Karpas-422 (cell line): ENCODE results near the gene ADORA1. TPM values are rescaled to one million over a fixed set of nuclear protein-coding genes. Genes with fewer than 3 reads are reported as not detected.
A peak's percentile ranks its signal among the peaks of the same experiment; 100 is the strongest.

ENCODE experiments used
- DNase-seq: peaks from one replicate; pipeline ENCODE4 v3.0.0-alpha.2; 2015
- H2AFZ ChIP-seq: fragments of 200-600 bp; sonication (generic); 2 replicates; pipeline ENCODE4 v1.6.1; 2014; ENCODE audit warnings: antibody characterized with exemption, low read length, mixed read lengths
- H3K27ac ChIP-seq: fragments of 200-600 bp; sonication (generic); 2 replicates; pipeline ENCODE4 v1.5.1; 2014; ENCODE audit warnings: mild to moderate bottlenecking, low read length, moderate library complexity
- H3K27me3 ChIP-seq: fragments of 200-600 bp; sonication (generic); 2 replicates; pipeline ENCODE4 v1.6.1; 2014; ENCODE audit warnings: low read length, mixed read lengths
- H3K36me3 ChIP-seq: fragments of 200-600 bp; sonication (generic); 2 replicates; pipeline ENCODE4 v1.6.1; 2014; ENCODE audit warnings: low read length, mixed read lengths; ENCODE audit not compliant: insufficient read depth
- H3K4me1 ChIP-seq: fragments of 200-600 bp; sonication (generic); 2 replicates; pipeline ENCODE4 v1.6.1; 2014; ENCODE audit warnings: mild to moderate bottlenecking, low read length, mixed read lengths
- H3K4me2 ChIP-seq: fragments of 200-600 bp; sonication (generic); 2 replicates; pipeline ENCODE4 v1.6.1; 2014; ENCODE audit warnings: low read length, low read depth, mild to moderate bottlenecking; ENCODE audit not compliant: poor library complexity, severe bottlenecking
- H3K4me3 ChIP-seq: fragments of 200-600 bp; sonication (generic); 2 replicates; pipeline ENCODE4 v1.5.1; 2014; ENCODE audit warnings: mild to moderate bottlenecking, antibody characterized with exemption, low read length, mixed read lengths
- H3K79me2 ChIP-seq: fragments of 200-600 bp; sonication (generic); 2 replicates; pipeline ENCODE4 v1.6.1; 2014; ENCODE audit warnings: mild to moderate bottlenecking, low read length, mixed read lengths
- H3K9ac ChIP-seq: fragments of 200-600 bp; sonication (generic); 2 replicates; pipeline ENCODE4 v1.6.0; 2014; ENCODE audit warnings: low read length
- H3K9me2 ChIP-seq: fragments of 200-600 bp; sonication (generic), shearing (Covaris generic); replicated peaks from 2 replicates; pipeline ENCODE4 v1.6.0; 2014; ENCODE audit warnings: mild to moderate bottlenecking, low read length, moderate library complexity; ENCODE audit not compliant: insufficient read depth
- H3K9me3 ChIP-seq: fragments of 300-700, 200-600 bp; sonication (generic); 2 replicates; pipeline ENCODE4 v1.6.1; 2014; ENCODE audit warnings: low read length, mixed read lengths
- H4K20me1 ChIP-seq: fragments of 200-600 bp; sonication (generic); 2 replicates; pipeline ENCODE4 v1.6.1; 2014; ENCODE audit warnings: mild to moderate bottlenecking, antibody characterized with exemption, low read length, low read depth; ENCODE audit not compliant: insufficient read depth
- total RNA-seq: library from RNA; depleted of rRNA; stranded (reverse); fragments of >200 nt; shearing (Covaris generic); gene quantifications from 2 replicates; pipeline ENCODE4 v1.2.3, GENCODE V29; 2014; ENCODE audit warnings: low replicate concordance

Gene ADORA1
- total RNA-seq, 1 experiment from 2014 or later, result not detected

GRCh38 chr1:203208181-203208580 is 80.7 kb downstream of the ADORA1 start:
- no peak overlapping the region for H3K4me3 ChIP-seq
- H3K27me3 ChIP-seq, result no peaks in the 10 kb centered on the region
- H3K9me2 ChIP-seq, result no peaks in the 10 kb centered on the region
- H3K4me1 ChIP-seq, result peaks cover 9% of the 10 kb centered on the region
- no peak overlapping the region for H2AFZ ChIP-seq
- no peaks in the 10 kb centered on the region for H3K36me3 ChIP-seq
- no peak overlapping the region for H3K4me2 ChIP-seq
- H3K9me3 ChIP-seq, result no peaks in the 10 kb centered on the region
- DNase-seq, result no peak
- no peak overlapping the region for H3K9ac ChIP-seq
- no peaks in the 10 kb centered on the region for H3K79me2 ChIP-seq
- no peaks in the 10 kb centered on the region for H4K20me1 ChIP-seq
- H3K27ac ChIP-seq, result no peak overlapping the region

- H3K9me3 ChIP-seq, result no peaks in the 10 kb centered on the region
- H3K36me3 ChIP-seq, result no peaks in the 10 kb centered on the region
- H3K4me3 ChIP-seq, result no peak overlapping the region
- H4K20me1 ChIP-seq, result no peaks in the 10 kb centered on the region
- H3K4me1 ChIP-seq, result peaks cover 17% of the 10 kb centered on the region
- no peak overlapping the region for H3K4me2 ChIP-seq
- H3K9me2 ChIP-seq, result no peaks in the 10 kb centered on the region
- H3K27me3 ChIP-seq, result no peaks in the 10 kb centered on the region
- no peak for DNase-seq
- no peak overlapping the region for H3K27ac ChIP-seq
- H2AFZ ChIP-seq, result no peak overlapping the region
- H3K79me2 ChIP-seq, result no peaks in the 10 kb centered on the region
- H3K9ac ChIP-seq, result no peak overlapping the region
Measured at GRCh38 chr1:203210350-203210749, 82.8 kb downstream of the ADORA1 start.

DNA sequence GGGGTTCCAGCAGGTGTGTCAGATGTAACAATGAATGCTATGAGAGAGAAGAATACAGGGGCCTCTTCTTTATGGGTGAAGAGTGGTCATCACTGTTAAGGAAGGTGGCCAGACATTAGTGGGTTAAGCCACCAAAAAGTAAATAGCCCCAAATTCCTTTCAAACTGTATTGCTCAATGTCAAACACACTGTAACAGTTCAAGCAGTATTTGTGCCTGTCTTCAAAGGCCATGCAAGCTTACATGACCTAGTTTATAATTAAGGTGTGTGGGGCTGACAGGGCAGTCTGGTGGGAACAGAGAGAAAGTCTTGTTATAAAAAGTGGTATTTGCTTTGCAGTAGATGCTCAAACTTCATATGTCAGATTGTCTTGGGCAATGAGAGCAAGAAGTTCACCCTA is 83.5 kb downstream of the ADORA1 start:
- H3K36me3 ChIP-seq, result no peaks in the 10 kb centered on the region
- H3K4me2 ChIP-seq, result no peak overlapping the region
- no peaks in the 10 kb centered on the region for H3K9me2 ChIP-seq
- H3K27me3 ChIP-seq, result no peaks in the 10 kb centered on the region
- no peaks in the 10 kb centered on the region for H4K20me1 ChIP-seq
- H2AFZ ChIP-seq, result no peak overlapping the region
- no peak overlapping the region for H3K27ac ChIP-seq
- DNase-seq, result no peak
- no peak overlapping the region for H3K4me3 ChIP-seq
- H3K4me1 ChIP-seq, result peaks cover 23% of the 10 kb centered on the region
- H3K9ac ChIP-seq, result no peak overlapping the region
- H3K79me2 ChIP-seq, result no peaks in the 10 kb centered on the region
- H3K9me3 ChIP-seq, result no peaks in the 10 kb centered on the region

- Histone ChIP-seq H3K27ac (no peak overlapping the region), H3K79me2 (no peaks in the 10 kb centered on the region), H3K9me2 (no peaks in the 10 kb centered on the region), H3K4me1 (peaks cover 29% of the 10 kb centered on the region), H3K9me3 (no peaks in the 10 kb centered on the region), H3K4me2 (no peak overlapping the region), H4K20me1 (no peaks in the 10 kb centered on the region; the same call in 1 of the 2 replicates), H2AFZ (no peak overlapping the region), H3K9ac (no peak overlapping the region), H3K4me3 (no peak overlapping the region), H3K36me3 (no peaks in the 10 kb centered on the region), H3K27me3 (no peaks in the 10 kb centered on the region)
- no peak for DNase-seq
Measured at GRCh38 chr1:203211812-203212211, 84.3 kb downstream of the ADORA1 start.

- Histone ChIP-seq H4K20me1 (no peaks in the 10 kb centered on the region; the same call in 1 of the 2 replicates), H3K27me3 (no peaks in the 10 kb centered on the region), H3K9ac (no peak overlapping the region), H3K27ac (no peak overlapping the region), H3K79me2 (no peaks in the 10 kb centered on the region), H3K4me3 (no peak overlapping the region), H3K4me2 (no peak overlapping the region), H3K9me3 (no peaks in the 10 kb centered on the region), H2AFZ (no peak overlapping the region), H3K4me1 (peaks cover 23% of the 10 kb centered on the region), H3K9me2 (no peaks in the 10 kb centered on the region), H3K36me3 (no peaks in the 10 kb centered on the region)
- DNase-seq, result no peak
Measured at GRCh38 chr1:203213126-203213525, 85.6 kb downstream of the ADORA1 start.

DNA sequence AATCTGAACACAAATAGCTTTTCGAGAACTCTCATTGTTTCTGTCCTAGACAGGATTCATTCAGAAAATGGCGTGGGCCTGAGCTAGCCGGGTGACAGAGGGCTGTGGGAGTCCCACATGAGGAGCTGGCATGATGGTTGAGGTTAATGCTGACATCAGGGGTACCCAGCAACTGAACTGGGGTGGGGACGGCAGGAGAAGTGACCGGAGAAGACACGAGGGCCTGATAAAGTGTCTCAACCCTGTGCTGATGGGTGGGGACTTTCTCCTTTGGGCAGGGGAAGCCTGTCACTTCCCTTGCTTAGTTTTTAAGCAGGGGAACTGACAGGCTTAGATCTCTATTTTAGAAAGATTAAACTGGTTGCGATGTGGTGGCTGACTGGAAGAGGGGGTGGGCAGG is 87.3 kb downstream of the ADORA1 start:
- no peak overlapping the region for H3K27ac ChIP-seq
- no peak overlapping the region for H3K9ac ChIP-seq
- 0 out of 2 replicates have a peak overlapping the region, but pooled peaks have one; percentile 8 for H2AFZ ChIP-seq
- peaks cover 23% of the 10 kb centered on the region for H3K4me1 ChIP-seq
- no peaks in the 10 kb centered on the region for H3K79me2 ChIP-seq
- no peaks in the 10 kb centered on the region for H3K9me2 ChIP-seq
- DNase-seq, result no peak
- H3K36me3 ChIP-seq, result no peaks in the 10 kb centered on the region
- H4K20me1 ChIP-seq, result no peaks in the 10 kb centered on the region; the same call in 1 of the 2 replicates
- no peaks in the 10 kb centered on the region for H3K9me3 ChIP-seq
- no peak overlapping the region for H3K4me3 ChIP-seq
- peak overlapping the region; percentile 4 for H3K4me2 ChIP-seq
- no peaks in the 10 kb centered on the region for H3K27me3 ChIP-seq

DNA sequence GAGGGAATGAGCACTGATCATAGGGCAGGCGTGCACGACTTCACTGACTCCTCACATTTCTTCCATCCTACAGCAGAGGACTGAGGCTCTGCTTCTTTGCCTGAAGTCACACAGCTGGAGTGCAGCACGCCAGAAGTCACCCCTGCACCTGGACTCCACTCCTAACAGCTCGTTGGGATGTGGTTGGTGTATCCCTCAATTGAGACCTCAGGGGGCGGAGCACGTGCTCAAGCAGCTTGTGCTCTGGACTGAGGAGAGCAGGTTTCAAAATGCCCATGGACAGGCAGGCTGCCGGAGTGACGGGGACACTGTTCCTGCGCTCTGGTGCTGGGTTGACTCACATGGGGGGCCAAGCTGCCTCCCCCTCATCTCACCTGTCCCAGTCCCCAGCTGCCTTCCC is 88.0 kb downstream of the ADORA1 start:
- H3K27me3 ChIP-seq, result no peaks in the 10 kb centered on the region
- no peak overlapping the region for H2AFZ ChIP-seq
- no peaks in the 10 kb centered on the region for H3K79me2 ChIP-seq
- H3K4me1 ChIP-seq, result peaks cover 23% of the 10 kb centered on the region
- peak overlapping the region; percentile 4 for H3K4me2 ChIP-seq
- DNase-seq, result no peak
- H3K27ac ChIP-seq, result no peak overlapping the region
- H3K9ac ChIP-seq, result peak overlapping the region; percentile 7; the same call in 1 of the 2 replicates
- H3K9me3 ChIP-seq, result no peaks in the 10 kb centered on the region
- no peaks in the 10 kb centered on the region; the same call in 1 of the 2 replicates for H4K20me1 ChIP-seq
- H3K36me3 ChIP-seq, result no peaks in the 10 kb centered on the region
- no peak overlapping the region for H3K4me3 ChIP-seq
- no peaks in the 10 kb centered on the region for H3K9me2 ChIP-seq

GRCh38 chr1:203216274-203217138 is 89.0 kb downstream of the ADORA1 start:
- Histone ChIP-seq H3K4me1 (peaks cover 23% of the 10 kb centered on the region), H3K27ac (no peak overlapping the region), H3K4me2 (no peak overlapping the region), H4K20me1 (no peaks in the 10 kb centered on the region; the same call in 1 of the 2 replicates), H3K9ac (0 out of 2 replicates have a peak overlapping the region, but pooled peaks have one; percentile 7), H3K79me2 (no peaks in the 10 kb centered on the region), H2AFZ (no peak overlapping the region), H3K9me2 (no peaks in the 10 kb centered on the region), H3K9me3 (no peaks in the 10 kb centered on the region), H3K27me3 (no peaks in the 10 kb centered on the region), H3K36me3 (no peaks in the 10 kb centered on the region), H3K4me3 (no peak overlapping the region)
- peak; percentile 95 for DNase-seq
